Prostate gland (tissue), 2 donors: ENCODE results near the gene DOK6. TPM values are rescaled to one million over a fixed set of nuclear protein-coding genes. Genes with fewer than 3 reads are reported as not detected.
"Not testable (repeated sequence)": the region's sequence is repeated elsewhere in the genome, so short reads cannot be mapped to it uniquely, and the experiment has no call there.

Source experiments
- DNase-seq: peaks from one replicate; pipeline ENCODE4 v3.0.0-alpha.2; 2019; ENCODE audit warnings: low spot score
- H3K27ac ChIP-seq, 2 donors: fragments of 200-600 bp; sonication (generic); 2 replicates each; pipeline ENCODE4 v1.5.1; 2017 to 2019
- H3K27me3 ChIP-seq: fragments of 200-600 bp; sonication (generic); replicated peaks from 2 replicates; pipeline ENCODE4 v1.5.1; 2019; ENCODE audit not compliant: insufficient read depth
- H3K36me3 ChIP-seq, 2 donors: fragments of 200-600 bp; sonication (generic); 1 replicate in 1 of 2; 2 replicates in 1 of 2; pipeline versions ENCODE4 v1.5.1 to v1.8.1; 2017 to 2019
- H3K4me1 ChIP-seq: fragments of 200-600 bp; sonication (generic); replicated peaks from 2 replicates; pipeline ENCODE4 v1.5.1; 2019
- H3K4me3 ChIP-seq, 2 donors: fragments of 200-600 bp; sonication (generic); 2 replicates each; pipeline ENCODE4 v1.5.1; 2017 to 2019
- H3K9me3 ChIP-seq: fragments of 200-600 bp; sonication (generic); 2 replicates; pipeline ENCODE4 v1.5.1; 2017
- POLR2A ChIP-seq: fragments of 450-650 bp; IDR thresholded peaks from one replicate; pipeline ENCODE4 v1.6.1; 2016; ENCODE audit warnings: antibody characterized with exemption, mild to moderate bottlenecking
- POLR2AphosphoS5 ChIP-seq: sonication (generic); formaldehyde crosslinking; IDR thresholded peaks from one replicate; pipeline ENCODE4 v1.6.1; 2017; ENCODE audit warnings: antibody characterized with exemption
- WGBS: methylation state at CpG from one replicate; pipeline ENCODE4 v1.1.5; 2018; 5-methylcytosine and 5-hydroxymethylcytosine counted together
- intact Hi-C: fragments of 100-400 bp; cut with DNase I; formaldehyde crosslinking; loops from one replicate; pipeline ENCODE4 v1.14.2; 2022
- total RNA-seq, 2 donors: library from RNA; depleted of rRNA; stranded (reverse); fragments of >200 nt; gene quantifications; one replicate each; pipeline ENCODE4 v1.1.0, GENCODE V29; 2016
- TF ChIP-seq, protein P1 (sequence below), 4 experiments: fragments of 200-600 bp in 2 of 4; fragments of 450-650 bp in 2 of 4; sonication (generic) in 2 of 4; IDR thresholded peaks; 1 replicate in 3 of 4; 2 replicates in 1 of 4; pipeline ENCODE4 v1.5.1; 2016 to 2019; ENCODE audit warnings: antibody characterized with exemption in 4 of 4, mild to moderate bottlenecking in 2 of 4, moderate library complexity in 2 of 4

Gene DOK6
- total RNA-seq, 2 donors from 2014 or later = 0.73 to 1.0 TPM

- Histone ChIP-seq H3K36me3 (no peaks in the 10 kb centered on the region), H3K4me1 (no peaks in the 10 kb centered on the region), H3K27ac (no peak overlapping the region), H3K27me3 (no peaks in the 10 kb centered on the region), H3K4me3 (no peak overlapping the region), H3K9me3 (no peaks in the 10 kb centered on the region)
- WGBS = 91% methylated on average over 2 of the region's 2 CpGs
- no peak for DNase-seq
- TF ChIP-seq POLR2A (no peak), POLR2AphosphoS5 (no peak)
- TF ChIP-seq, protein P1, sequence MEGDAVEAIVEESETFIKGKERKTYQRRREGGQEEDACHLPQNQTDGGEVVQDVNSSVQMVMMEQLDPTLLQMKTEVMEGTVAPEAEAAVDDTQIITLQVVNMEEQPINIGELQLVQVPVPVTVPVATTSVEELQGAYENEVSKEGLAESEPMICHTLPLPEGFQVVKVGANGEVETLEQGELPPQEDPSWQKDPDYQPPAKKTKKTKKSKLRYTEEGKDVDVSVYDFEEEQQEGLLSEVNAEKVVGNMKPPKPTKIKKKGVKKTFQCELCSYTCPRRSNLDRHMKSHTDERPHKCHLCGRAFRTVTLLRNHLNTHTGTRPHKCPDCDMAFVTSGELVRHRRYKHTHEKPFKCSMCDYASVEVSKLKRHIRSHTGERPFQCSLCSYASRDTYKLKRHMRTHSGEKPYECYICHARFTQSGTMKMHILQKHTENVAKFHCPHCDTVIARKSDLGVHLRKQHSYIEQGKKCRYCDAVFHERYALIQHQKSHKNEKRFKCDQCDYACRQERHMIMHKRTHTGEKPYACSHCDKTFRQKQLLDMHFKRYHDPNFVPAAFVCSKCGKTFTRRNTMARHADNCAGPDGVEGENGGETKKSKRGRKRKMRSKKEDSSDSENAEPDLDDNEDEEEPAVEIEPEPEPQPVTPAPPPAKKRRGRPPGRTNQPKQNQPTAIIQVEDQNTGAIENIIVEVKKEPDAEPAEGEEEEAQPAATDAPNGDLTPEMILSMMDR (IDR thresholded peaks at IDR 0.05) = no peak
- intact Hi-C loops = no loop called here
Measured at GRCh38 chr18:69871363-69871762, 470.7 kb downstream of the DOK6 start.

DNA sequence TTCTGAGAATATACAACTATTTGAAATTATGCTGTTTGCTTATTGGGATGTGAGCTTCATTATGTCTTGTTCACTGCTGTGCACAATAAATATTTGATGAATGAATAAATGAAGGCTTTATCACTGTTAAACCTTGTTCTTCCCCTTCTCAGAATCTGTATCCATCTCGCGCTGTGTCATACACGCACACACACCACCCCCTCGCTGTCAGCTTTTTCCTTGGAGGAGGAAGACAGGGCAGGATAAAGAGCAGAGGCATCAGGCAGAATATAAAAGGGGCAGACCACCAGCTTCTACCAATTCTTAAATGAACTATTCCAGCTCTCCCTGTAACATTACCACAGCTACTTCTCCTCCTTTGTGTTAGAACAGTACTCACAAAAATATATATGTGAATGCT lies 472.0 kb downstream of the DOK6 start:
- DNase-seq = no peak
- H3K27ac ChIP-seq = no peak overlapping the region
- no peaks in the 10 kb centered on the region for H3K36me3 ChIP-seq
- intact Hi-C loops = no loop called here
- no peaks in the 10 kb centered on the region for H3K4me1 ChIP-seq
- H3K4me3 ChIP-seq = no peak overlapping the region
- no peaks in the 10 kb centered on the region for H3K27me3 ChIP-seq
- no peaks in the 10 kb centered on the region for H3K9me3 ChIP-seq
- TF ChIP-seq POLR2AphosphoS5 = no peak
- TF ChIP-seq POLR2A = no peak
- TF ChIP-seq, protein P1 (IDR thresholded peaks at IDR 0.05) = no peak
- 81% methylated on average over 4 of the region's 4 CpGs for WGBS

DNA sequence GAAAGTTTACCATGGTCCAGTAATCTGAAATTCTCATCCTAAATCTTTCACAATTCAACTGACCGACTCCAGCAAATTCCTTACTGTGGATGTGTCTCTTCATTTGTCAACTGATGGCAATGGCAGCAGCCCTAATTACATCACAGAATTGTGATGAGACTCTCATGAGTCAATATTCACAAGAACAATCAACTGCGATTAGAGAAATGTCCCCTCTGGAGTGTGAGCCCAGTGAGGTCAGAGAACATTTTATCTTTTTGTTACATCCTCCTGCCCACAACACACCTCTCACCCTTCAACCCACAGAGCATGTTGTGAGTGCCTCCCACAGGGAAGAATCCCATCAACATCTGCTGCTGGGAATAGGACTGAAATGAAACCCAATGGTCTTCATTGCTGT lies 473.4 kb downstream of the DOK6 start:
- Histone ChIP-seq H3K27me3 (no peaks in the 10 kb centered on the region), H3K9me3 (no peaks in the 10 kb centered on the region), H3K4me3 (no peak overlapping the region), H3K27ac (no peak overlapping the region), H3K4me1 (no peaks in the 10 kb centered on the region), H3K36me3 (no peaks in the 10 kb centered on the region)
- intact Hi-C loops = no loop called here
- WGBS = 97% methylated on average over 2 of the region's 2 CpGs
- TF ChIP-seq POLR2AphosphoS5 = no peak
- TF ChIP-seq, protein P1 (IDR thresholded peaks at IDR 0.05) = no peak
- no peak for TF ChIP-seq POLR2A
- no peak for DNase-seq

DNA sequence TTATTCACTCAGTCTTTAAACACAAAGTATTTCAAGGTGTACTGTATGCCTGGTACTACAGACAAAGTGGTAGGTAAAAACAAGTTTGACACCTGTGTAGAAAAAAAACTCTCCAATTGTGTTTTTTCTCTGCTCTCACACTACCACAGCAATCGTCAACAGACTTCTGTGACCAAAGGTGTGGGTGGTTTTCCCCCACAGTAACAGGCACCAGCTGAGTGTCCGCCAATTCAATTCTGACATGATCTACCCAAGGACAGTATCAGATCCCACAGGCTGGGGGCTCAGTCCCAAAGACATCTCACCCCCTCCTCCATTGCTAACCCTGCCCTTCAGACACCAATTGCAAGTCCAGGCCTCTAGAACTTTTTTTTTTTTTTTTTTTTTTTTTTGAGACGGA lies 475.8 kb downstream of the DOK6 start:
- no peak for TF ChIP-seq POLR2AphosphoS5
- no peak for TF ChIP-seq POLR2A
- TF ChIP-seq, protein P1 (IDR thresholded peaks at IDR 0.05) = no peak
- Histone ChIP-seq H3K4me3 (no peak overlapping the region), H3K4me1 (no peaks in the 10 kb centered on the region), H3K27ac (no peak overlapping the region), H3K9me3 (no peaks in the 10 kb centered on the region), H3K27me3 (no peaks in the 10 kb centered on the region), H3K36me3 (no peaks in the 10 kb centered on the region)
- 93% methylated on average over 3 of the region's 3 CpGs for WGBS
- intact Hi-C loops = no loop called here
- no peak for DNase-seq

DNA sequence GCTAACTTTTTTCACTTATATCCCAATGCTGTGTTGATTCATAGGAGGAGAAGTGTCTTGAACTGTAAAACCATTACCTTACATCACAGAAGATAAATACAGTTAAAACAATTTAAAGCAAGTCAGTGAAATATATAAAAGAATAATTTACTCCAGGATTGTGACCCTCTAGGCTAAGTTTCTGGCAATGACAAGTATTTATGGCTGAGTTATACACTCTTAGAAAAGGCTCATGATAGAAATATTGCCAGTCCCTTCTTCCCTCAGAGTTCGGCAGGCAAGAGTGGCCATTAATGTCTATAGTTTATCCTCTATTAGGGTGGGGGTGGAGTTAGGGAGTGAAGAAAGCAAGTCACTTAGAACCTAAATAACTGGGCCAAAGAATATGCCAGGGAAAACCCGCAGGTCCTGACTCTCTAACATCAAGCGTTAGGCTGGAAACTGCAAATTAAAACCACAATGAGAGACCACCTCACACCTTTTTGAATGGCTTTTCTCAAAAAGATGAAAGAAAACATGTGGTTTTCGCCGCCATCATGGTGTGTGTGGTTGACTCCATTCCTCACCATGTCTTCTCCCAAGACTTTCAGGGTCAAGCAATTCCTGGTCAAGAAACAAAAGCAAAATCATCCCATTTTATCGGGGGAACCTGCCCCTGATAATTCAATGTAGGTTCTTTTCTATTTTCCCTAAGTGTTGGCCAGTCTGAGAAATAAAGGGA lies 477.7 kb downstream of the DOK6 start:
- DNase-seq = no peak
- Histone ChIP-seq H3K4me1 (no peaks in the 10 kb centered on the region), H3K36me3 (no peaks in the 10 kb centered on the region), H3K27me3 (no peaks in the 10 kb centered on the region), H3K9me3 (no peaks in the 10 kb centered on the region), H3K27ac (no peak overlapping the region), H3K4me3 (no peak overlapping the region)
- intact Hi-C loops = no loop called here
- TF ChIP-seq POLR2A = no peak
- TF ChIP-seq, protein P1 (IDR thresholded peaks at IDR 0.05) = no peak
- TF ChIP-seq POLR2AphosphoS5 = no peak
- 88% methylated on average over 6 of the region's 6 CpGs for WGBS

DNA sequence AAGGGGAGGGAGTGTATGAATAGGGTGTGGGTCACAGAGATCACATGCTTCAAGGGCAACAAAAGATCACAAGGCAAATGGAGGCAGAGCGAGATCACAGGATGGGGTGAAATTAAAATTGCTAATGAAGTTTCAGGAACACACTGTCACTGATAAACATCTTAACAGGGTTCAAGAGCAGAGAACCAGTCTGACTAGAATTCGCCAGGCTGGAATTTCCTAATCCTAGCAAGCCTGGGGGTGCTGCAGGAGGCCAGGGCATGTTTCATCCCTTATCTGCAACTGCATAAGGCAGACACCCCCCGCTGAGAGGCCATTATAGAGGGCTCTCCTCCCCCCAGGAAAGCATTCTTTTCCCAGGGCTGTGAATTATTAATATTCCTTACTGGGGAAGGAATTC lies 478.4 kb downstream of the DOK6 start:
- DNase-seq, H3K4me3 ChIP-seq, H3K27ac ChIP-seq, intact Hi-C loops, H3K36me3 ChIP-seq, H3K4me1 ChIP-seq, H3K27me3 ChIP-seq, H3K9me3 ChIP-seq: not testable (repeated sequence)
- 82% methylated on average over 3 of the region's 3 CpGs for WGBS
